Kidney tubule cell (primary cell): ENCODE measurements around the gene GPC3.
A peak's percentile ranks its signal among the peaks of the same experiment; 100 is the strongest.

ENCODE experiments used
- DNase-seq: peaks from one replicate; pipeline ENCODE4 v3.0.0-alpha.2; 2018; ENCODE audit warnings: low spot score

The GPC3 gene

DNA sequence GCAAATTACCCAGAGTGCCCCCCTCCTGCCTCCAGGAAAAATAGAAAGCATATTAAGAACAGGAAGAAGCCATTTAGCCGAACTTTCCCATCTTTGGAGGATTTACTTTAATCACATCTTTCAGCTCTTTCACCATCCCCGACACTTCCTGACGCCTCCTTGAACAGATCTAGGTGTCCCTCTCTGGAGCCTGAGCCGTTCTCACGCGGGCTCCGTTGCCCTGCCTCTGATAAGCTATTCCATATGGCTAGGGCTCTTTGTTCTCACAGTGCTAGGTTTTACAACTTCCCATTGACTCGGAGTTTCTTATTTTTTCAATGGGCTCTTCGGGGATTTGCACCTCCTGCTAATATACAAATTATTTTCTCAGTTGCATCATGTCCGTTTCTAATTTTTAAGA lies 488.0 kb downstream of the GPC3 start:
- DNase-seq, result no peak

DNA sequence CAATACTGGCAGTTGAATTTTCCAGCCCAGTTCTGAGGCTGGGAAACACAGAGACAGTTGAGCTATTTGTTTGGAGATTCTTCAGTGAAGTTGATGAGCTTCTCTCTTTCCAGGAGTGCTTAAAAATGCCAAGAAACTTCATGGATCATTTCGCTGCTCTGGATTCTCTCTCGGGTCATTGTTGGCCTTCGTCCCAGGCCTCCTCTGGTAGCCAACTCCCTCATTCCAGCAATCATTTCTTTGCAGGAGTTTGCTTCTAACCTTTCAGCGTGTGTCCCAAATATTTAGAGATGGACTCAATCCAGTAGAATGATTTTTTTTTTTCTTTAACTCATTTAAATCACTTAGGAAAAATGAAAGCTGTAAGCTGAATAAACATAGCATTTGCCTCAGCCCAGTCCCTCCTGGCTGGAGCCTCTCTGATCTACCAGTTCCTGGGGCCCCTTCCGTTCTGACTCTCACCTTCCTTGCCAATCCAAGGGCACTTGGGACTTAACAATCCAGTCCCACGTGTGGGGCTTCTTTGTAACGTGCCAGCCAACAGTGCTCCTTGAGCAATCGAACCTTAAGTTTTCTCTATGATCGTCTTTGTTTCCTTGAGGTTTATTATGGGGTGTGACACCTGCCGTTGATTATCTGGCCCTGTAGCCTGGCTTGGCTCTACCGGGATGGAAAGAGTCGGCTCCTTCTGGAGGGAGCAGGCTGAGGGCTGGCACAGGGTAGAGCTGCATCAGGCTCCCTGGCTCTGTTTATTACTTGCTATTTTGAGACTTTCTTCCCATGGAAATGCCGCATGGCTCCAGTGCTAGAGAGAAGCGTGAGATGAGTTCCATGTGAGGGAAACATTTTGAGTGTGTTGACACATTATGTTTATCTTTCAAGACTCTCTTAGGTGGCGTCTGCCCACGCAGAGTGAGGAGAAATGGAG lies 489.7 kb downstream of the GPC3 start:
- peak; percentile 44 for DNase-seq

DNA sequence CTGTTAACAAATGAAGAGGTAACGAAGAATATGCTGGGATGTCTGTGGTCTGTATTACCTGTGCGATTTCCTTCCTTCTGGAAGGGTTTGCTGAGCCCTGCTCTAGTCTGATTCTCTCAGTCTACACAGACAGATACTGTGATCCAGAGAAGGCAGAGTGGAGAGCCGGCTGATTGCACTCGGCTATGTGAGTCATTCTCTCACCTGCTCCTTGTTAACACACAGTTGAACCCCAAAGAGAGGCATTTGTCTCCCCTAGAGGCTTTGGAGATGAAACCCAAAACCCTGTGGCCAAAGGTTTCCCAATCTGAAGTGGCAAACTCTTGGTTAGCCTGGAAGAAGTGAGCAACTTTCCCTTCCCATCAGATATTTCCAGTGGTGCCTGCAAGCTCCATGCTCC lies 492.0 kb downstream of the GPC3 start:
- DNase-seq, result peak; percentile 37

DNA sequence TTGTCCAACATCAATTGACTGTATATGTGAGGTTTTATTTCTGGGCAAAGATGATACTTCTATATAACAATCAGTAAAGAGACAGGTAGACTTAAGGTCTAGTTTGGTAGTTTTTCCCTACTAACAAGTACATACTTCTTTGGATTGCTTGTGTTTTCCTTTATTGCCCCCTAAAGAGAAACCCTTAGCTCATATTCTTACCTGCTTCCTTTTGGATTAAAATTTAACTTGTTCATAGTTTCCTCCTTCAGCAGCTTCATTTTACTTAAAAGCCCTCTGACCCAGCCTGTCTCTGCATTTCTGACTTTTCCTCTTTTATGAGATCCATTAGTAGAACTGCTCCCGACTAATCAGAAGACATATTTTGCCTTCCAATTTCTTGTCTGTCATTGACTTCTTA lies 494.4 kb downstream of the GPC3 start:
- DNase-seq, result peak; percentile 4
